HPDE6-E6E7 (cell line): ENCODE measurements around the gene PTCH1.

Source experiments
- DNase-seq: peaks from one replicate; pipeline ENCODE4 v3.0.0; 2011; ENCODE audit warnings: missing footprints; ENCODE audit errors: extremely low spot score

PTCH1 gene

GRCh38 chr9:95406121-95406520, 110.7 kb downstream of the PTCH1 start:
- no peak for DNase-seq

DNA sequence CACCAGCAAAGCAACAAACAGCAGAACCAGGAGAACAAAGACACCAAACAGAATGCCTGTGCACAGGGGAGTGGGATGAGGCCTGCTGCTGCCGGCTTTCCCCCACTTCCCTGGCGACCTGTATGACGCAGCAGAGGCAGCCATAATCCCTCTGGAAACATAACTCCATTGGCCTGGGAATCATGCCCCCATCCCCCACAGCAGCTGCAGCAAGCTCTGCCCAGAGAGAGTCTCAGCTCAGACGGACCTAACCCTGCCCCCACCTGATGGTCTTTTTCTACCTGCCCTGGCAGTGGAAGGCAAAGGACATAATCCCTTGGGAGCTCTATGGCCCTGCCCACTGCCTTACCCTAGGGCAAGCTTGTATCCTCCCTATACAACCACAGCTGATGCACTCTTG, 117.5 kb downstream of the PTCH1 start:
- no peak for DNase-seq
